ENCODE measurements around the gene SLITRK5.

DNA sequence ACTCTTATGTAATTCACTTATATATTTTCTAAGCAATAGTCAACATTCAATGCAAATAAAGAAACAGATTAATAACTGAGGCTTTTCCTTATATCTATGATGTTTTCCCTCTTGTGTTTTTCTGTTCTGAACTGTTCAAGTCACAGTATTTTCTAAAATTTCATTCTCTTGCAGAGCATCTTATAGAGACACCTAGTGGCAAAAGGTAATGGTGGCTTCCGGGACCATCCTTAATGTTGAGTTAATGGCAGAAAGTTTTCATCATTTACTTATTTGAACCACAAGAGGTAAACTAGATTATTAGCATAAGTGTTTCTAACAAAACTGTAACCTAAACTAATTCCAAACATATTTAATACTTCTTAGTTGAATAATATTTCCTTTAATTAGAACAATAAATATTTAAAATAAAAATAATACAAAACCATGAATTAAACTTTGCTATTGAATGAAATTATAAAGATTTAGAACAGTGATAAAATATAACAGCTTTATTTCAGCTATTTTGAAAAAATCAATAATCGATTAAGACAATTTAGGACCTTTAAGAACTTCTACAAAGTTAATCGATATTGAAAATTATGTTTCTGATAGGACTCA, 1.7 kb upstream of the SLITRK5 start:
- TF ChIP-seq EZH2 (IDR thresholded peaks at IDR 0.05; ENCODE audit: low read length, missing control alignments) (no peak), CTCF (conservative IDR thresholded peaks at IDR 0.05 in 1 of 2, IDR thresholded peaks at IDR 0.05 in 1 of 2; ENCODE audit: low read depth in 1 of 2, low read length in 2 of 2) (peak; percentile 21 to 75)
